Muscle of arm (tissue), 12 donors: ENCODE measurements around the gene THADA. TPM values are rescaled to one million over a fixed set of nuclear protein-coding genes. Genes with fewer than 3 reads are reported as not detected.
"Not testable (repeated sequence)": the region's sequence is repeated elsewhere in the genome, so short reads cannot be mapped to it uniquely, and the experiment has no call there.

Experiments used
- DNase-seq: peaks from one replicate; pipeline ENCODE4 v3.0.0-alpha.2; 2013
- polyA plus RNA-seq, 12 donors: library from polyadenylated mRNA; unstranded; fragments of 120-200 nt; gene quantifications; one replicate each; pipeline ENCODE4 v1.2.1, GENCODE V29; 2013; ENCODE audit not compliant: insufficient read length in 12 of 12

Gene THADA
- polyA plus RNA-seq, 12 donors = 15.4 to 40.4 (median 21.8) TPM; not detected in 1

DNA sequence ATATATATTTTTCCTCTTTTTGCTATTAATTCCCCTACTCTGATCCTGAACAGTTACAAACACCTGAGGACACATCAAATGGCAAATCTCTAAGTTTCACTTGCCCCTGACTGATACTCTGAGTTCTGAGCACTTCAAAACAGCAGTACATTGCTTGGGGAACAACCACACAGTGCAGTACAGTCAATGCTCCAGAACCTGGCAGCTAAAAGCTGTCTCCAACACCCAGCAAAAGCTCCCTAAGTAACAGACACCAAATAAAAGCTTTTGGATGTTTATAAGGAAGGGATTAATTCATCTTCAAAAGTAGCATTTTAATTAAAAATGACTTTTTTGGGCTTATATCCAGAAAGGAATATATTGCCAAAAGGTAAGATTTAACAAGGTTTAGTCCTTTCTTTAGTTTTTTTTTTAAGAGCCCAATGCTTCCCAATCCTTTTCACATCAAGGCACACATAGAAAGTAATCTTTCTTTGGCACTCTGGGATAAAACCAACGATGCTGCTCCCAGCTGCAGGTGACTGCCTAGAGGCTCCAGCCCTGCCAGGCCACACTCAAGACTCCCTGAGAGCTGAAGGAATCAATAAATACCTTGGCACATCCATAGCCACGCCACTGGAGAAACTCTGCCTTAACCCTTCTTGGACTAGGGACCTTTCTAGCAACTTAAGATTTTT, 204.5 kb downstream of the THADA start:
- no peak for DNase-seq

DNA sequence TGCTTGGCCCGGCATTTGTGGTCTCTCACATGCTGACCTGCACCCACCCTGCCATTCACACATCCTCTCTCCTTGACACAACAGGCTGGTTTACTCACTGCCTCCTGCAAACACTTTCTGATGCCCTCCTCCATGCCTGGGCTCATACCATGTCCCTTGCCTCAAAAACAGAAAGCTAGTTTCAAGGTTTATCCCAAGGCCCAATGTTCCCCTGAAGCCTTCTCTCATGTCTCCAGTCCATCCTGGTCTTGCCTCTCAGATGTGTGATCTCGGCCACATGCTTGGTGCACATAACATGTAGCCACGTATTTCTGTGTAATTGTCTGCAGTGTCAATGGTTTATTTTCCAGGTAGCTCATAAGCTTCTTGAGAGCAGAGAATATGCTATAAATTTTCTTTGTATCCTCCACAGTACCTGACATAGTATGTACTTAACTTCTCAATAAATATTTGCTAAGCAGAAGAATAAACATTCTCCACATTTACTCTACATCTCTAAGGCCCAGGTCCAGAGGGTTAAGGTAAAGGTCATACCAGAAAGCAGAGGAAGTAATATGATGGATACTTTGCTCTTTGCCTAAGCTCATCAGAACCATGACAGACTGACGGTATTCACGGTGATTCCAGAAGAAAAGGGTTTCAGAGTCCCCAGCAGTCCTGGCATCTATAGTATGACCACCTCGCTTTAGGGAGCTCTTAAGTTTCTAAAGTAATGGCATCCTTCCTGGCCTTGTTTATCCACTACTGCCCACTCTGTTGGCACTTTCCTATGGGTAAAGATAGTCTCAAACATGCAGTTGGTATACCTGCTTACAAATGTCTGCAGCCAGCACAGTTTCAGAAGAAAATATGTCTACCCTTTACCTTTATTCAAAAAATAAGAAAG, 206.0 kb downstream of the THADA start:
- no peak for DNase-seq

DNA sequence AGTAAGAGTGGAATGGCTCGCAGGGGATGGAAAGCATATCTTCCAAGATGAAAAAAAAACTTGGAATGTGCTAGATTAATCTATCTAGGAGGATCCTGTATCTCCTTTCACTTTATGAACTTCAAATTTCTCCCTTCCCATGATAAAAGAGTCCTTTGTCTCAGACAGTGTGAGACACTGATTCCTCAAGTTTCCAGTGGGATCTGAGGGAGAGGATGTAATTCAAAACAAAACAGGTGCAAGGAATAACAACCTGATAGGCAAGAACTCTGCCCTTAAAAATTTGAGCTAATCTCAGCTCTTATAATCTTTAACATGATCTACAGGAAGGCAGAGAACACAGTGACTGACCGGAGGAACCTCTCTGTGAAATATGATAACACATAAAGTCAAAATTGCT, 207.5 kb downstream of the THADA start:
- no peak for DNase-seq

DNA sequence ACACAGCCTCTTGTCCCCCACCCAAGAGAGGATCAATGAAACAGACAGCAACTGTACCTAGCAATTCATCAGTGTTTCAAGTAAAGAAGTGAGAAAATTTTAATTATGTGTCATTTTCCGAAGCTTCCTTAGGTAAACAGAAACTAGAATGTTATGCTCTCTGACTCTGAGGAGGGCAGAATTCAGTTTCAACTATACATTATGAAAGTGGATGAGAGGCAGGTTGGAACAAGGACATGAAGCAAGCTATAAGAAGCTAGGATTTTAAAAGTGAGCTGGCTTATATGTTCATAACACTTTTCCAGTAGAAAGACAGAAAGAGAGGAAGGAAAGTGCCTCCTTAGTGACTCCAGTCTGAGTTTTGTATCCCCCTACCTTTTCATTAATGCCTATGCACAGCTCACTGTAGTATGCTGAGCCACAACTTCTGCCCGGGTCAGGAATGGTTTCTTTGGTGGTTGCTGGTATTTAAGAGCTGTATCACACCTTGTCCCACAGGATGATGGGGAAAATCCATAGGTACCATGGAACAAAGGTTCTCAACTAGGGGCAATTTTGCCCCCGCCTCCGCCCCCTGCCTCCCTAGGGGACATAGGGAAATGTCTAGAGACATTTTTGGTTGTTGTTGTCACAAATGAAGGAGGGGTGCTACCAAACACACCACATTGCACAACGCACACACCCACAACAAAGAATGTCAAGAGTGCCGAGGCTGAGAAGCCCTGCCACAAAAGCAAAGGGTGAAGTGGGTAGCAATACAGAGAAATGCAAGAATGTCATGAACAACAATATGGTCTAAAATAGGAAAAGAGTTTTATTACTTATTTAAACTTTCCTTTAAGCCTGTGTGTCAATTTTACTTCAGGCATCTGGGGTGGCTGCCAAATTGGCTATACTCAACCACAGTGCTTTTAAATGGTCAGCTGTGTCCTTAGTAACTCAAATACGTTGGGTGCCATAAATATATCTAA, 208.5 kb downstream of the THADA start:
- DNase-seq = no peak

DNA sequence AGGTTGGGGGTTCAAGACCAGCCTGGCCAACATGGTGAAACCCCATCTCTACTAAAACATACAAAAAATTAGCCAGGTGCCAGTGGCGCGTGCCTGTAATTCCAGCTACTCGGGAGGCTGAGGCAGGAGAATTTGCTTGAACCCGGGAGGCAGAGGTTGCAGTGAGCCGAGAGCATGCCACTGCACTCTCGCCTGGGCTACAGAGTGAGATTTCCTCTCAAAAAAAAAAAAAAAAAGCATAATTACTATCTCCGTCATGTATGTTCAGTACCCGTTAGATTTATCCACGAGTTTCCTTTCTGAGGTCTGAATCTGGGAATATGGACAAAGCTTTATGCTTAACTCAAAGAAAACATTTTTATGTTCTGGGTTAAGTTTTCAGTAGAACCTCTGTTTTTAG, 209.2 kb downstream of the THADA start:
- DNase-seq = not testable (repeated sequence)

DNA sequence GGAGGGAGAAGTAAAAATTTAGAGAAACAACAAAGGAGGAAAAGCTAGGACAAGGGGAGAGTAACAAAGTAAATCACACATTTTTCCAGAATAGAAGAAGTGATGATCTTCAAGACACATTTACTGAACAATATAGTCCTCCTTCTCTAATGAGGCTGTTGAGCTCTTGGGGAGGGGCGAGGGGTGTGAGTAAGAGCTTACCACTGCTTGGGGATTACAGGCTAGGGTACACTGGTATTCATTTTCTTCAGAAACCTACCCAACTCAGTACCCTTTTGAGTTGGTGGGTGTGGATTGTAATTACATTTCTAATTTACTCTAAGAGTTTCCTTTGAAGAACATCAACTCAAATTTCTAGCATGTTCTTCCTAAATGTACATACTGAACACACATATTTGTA, 211.7 kb downstream of the THADA start:
- no peak for DNase-seq

DNA sequence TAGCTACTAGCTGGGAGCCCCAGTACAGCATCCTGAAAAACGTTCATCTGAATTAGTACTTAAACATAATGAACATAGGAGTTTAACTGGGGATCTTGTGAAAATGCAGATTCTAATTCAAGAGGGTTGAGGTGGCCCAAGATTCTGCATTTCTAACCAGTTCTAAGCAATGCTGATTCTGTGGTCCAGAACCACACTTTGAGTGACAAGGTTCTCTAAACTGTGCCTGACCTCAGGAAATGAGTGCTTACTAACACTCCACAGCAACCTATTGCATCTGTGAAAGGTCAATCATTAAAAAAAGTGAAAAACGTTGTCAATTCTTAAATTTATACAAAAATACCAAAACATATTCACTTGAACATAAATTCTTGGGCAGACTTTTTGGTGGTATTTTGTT, 212.3 kb downstream of the THADA start:
- DNase-seq = no peak

DNA sequence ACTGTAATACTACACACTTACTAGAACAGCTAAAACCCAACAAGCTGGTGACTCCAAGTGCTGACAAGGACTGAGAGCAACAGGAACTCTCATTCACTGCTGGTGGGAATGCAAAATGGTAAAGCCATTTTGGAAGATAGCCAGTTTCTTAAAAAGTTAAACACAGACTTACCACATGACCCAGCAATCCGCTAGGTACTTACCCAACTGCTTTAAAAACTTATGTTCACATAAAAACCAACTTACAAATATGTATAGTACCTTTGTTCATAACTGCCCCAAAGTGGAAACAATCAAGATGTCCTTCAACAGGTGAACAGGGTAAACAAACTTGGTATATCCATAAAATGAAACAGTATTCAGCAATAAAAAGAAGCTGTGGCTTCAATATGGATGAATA, 216.3 kb downstream of the THADA start:
- DNase-seq = no peak

DNA sequence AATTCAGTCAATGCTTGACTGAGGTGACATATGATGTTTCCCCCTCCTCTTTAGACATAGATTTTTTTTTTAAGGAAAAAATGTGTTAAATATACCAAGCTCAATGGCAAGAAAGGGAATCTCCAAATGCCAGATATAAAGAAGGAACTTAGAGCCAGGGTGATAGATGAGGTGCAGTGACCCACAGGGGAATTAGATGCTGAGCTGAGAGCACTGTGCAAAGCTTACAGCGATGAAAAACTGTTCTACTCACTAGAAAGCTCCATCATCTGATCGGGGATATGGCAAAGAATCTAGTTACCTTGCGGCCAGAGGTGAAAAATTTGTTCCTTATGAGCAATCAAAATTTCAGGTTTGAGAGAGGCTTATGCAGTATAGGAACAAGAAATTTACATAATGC, 218.5 kb downstream of the THADA start:
- DNase-seq = no peak

DNA sequence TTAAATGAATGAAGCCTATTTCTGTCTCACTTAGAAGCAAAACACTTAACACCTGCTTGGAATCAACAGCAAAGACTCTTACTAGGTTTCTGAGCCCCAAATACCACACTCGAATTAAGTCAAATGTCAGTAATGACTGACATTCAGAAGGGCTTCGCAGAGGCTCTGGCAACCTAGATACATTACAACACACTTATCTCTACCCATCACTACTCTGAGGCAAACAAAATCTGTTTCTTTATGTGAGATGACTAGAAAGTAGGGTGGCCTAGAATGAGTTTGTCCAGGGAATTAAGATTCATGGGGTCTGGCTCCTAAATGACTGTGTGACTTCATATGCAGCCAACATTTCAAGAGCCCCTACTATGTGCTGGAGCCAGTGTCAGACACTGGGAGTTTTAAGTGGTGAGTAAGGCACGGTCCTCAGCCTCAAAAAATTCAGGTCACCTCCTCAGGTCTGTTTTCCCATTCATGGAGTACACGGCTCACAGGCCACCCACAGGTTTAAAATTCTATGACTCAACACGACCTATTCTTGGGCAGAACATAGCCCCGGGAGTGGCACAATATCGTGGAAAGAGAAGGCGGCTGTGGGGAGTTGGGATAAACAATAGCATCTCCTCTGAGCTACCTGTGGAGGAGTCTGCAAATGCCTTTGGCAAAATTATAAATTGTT, 219.2 kb downstream of the THADA start:
- no peak for DNase-seq

DNA sequence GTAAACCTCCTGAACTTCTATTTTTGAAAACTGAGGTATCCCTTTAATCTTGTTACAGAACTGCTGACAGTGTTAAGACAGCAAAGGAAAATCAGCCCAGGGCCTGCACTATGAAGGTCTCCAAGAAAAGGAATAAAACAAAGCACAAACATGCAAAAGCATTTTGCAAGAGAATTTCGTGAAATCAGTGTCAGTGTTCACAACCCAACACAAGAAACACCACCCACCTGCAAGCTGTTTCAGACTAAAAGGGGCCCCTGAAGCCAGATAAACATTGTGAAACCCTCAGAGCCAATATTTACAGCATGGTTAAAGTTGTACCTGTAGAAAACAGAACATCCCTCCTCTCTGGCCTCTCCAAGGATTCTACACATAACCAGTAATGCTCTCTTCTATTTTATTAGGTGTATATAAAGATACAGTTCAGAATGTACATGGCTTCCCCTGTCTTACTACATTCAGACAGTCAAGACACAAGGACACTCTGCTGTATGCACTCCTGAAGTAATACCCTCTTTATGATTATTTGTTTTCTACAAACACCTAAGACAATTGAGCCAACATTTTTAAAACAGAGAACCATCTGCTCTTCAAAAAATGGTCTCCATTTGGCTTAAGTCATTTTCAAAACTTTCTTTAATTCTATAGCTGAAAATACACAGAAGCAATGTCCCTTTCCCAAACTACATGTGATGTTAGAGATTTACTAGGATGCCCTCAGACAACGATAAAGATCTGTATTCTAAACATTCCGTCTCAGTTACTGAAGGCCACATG, 219.9 kb downstream of the THADA start:
- DNase-seq = no peak

DNA sequence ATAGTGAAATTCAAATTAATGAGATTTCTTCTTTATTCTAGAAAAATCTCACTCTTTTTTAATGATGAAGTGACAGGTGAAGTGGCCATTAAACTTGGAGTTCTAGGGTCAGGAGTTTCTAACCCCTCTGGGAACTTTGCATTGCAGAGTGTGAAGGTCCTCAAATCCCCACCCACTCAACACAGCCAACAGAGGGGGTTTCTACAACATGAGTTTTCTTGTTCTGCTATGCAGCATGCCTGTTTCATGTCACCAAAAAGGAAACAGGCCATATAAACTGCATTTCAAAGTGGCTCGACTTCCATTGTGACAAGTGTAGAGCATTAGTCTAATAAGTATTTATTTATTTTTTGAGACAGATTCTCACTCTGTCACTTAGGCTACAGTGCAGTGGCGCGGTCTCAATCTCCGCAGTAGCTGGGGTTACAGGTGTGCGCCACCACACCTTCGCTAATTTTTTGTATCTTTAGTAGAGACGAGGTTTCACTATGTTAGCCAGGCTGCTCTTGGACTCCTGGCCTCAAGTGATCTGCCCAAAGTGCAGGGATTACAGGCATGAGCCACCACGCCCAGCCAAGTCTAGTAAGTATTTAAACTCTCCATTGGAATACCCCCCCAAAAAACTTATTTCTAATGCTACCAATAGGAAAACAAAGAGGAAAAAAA, 223.3 kb downstream of the THADA start:
- DNase-seq = no peak

DNA sequence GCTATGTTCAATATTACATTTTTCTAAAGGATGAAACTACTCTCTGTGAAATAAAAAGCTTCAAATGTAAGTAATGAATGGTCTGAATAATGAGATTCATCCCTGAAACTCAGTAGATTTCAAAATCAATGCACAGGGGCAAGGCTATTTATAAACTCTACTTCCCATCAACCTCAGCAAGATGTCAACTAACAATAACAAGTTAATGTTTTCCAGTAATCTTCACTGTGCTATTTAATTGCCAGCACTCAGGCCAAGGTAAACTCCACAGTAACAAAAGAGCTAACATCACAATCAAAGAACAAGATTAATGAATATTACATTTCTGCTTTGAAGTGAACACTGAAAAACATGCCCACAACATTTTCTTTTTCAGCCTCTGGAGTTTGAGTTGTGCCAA, 225.1 kb downstream of the THADA start:
- no peak for DNase-seq

DNA sequence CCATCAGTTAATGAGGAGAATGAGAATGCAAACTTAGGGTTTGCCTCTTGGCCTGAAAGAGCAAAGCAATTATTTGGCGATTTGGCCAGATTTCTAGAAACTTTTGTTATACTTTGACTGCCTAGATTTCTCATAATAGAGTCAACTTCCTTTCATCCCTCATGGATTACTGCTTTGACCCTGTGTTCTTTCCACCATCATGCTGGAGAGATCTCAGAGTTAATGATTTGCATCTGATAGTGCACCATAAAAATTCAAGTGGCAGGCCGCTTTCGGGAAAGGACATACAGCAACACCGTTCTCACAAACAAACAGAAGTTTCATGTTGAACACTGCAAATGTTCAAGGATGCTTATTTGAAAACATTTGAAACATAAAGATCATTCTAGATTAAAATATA, 225.7 kb downstream of the THADA start:
- no peak for DNase-seq

DNA sequence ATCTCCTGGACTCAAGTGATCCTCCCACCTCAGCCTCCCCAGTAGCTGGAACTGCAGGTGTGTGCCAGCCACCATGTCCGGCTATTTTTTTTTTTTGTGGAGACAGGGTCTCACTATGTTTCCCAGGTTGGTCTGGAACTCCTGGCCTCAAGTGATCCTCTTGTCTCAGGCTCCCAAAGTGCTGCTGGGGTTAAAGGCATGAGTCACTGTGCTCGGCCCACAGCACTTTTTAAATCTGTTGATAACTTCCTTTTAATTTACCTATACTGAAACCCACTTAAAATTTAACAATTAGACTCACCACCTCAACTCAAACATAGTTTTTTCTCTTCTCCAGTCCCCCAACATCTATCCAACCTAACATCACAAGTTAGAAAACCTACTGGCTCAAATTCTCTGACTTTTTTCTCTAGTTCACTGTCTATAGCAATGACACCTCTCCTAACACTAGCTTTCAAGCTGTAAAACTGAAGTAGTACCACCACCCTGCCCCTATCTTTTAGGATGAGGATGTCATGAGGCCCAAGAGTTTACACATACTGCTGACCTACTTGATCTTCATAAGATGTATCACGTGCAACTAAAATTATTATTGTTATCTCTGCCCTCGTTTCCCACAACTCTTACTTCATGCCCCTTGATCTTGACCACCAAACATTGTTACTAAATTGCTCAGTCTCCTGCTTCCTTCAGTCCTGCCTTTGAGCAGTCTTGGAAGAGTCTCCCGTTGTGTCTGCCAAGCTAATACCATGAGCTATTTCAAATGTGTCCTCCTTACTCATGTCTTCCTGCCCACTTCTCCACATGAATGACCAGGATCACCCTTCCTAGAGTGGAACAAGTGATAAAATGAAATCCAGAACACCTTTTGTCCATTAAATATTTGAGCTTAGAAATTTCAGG, 227.1 kb downstream of the THADA start:
- no peak for DNase-seq

DNA sequence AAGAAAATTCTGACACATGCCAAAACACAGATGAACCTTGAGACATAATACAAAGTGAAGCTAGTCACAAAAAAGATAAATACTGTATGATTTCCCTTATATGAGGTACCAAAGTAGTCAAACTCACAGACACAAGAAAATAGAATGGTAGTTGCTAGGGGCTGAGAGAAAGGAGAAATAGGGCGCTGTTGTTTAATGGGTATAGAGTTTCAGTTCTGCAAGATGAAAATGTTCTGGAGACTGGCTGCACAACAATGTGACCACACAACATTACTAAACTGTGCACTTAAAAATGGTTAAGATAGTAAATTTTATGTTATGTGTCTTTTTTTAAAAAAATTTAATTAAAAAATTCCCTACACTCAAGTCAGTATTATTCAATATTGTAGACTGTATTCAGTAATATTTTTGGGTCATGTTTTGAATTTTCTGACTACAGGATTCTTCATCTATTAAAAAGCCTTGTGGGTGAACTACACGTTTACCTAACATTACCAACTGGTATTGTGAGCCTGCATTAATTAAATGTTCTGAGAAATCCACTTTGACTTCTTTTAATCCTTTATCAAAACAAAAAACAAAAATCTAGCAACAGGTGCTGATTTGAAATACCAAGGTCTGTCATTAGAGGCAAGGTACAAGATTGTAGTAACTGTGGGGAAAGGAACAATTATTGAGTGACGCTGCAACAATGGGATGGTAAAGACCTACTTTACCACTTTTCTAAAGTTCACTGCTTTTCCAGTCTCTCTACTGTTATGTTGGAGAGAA, 228.6 kb downstream of the THADA start:
- DNase-seq = no peak

DNA sequence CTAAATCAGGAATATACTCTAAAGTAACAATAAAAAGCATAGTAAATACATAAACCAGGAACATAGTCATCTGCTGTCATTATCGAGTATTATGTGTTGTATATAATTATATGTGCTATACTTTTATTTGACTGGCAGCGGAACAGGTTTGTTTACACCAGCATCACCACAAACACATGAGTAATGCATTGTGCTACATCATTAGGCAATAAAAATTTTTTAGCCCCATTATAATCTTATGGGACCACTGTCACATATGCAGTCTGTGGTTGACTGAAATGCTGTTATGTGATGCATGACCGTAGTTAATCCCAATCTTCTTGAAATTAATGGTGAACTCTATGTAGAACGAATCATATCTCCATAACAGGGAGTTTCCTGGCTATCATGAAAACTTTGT, 232.7 kb downstream of the THADA start:
- DNase-seq = no peak

DNA sequence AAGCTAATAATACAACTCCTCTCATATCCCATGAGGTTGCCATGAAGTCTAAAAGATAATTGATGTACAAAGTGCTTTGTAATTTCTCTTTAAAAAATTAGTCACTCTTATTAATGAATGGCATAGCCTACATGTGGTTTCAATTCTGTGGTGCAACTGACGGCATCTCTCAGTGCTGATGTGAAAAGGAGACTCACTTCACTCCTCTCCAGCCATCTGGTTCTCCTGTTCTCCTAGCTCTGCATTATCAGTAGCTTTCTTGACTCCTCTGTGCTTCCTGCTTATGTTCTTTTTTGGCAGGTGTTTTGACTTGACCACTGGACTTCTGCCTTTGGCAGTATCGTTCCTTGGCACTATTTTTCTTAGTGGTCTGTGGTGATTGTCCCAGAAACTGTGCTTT, 234.6 kb downstream of the THADA start:
- DNase-seq = no peak
